GM12892 (cell line): ENCODE data around the gene PPP6R3.

Experiments
- DNase-seq: peaks from one replicate; pipeline ENCODE4 v3.0.0; 2011; ENCODE audit not compliant: insufficient read length
- FAIRE-seq: peaks from 2 replicates; lab custom pipeline; 2011; peaks lifted over from hg19 to GRCh38; lab: Jason Lieb, UNC
- POLR2A ChIP-seq: IDR thresholded peaks from 2 replicates; pipeline ENCODE4 v1.6.1; 2011; ENCODE audit warnings: low read depth, low read length, control low read depth
- POLR2AphosphoS5 ChIP-seq: IDR thresholded peaks from 2 replicates; pipeline ENCODE4 v1.6.1; 2011; ENCODE audit warnings: low read depth, low read length, control low read depth
- TAF1 ChIP-seq: IDR thresholded peaks from 2 replicates; pipeline ENCODE4 v1.6.1; 2011; ENCODE audit warnings: low read depth, mild to moderate bottlenecking, control low read depth, low read length, borderline replicate concordance

The PPP6R3 gene

GRCh38 chr11:68551777-68552176, 91.2 kb downstream of the PPP6R3 start:
- TF ChIP-seq TAF1 = no peak
- no peak for TF ChIP-seq POLR2AphosphoS5
- no peak for TF ChIP-seq POLR2A
- DNase-seq (no peak), FAIRE-seq (no peak)

GRCh38 chr11:68552542-68552941, 92.0 kb downstream of the PPP6R3 start:
- TF ChIP-seq TAF1 (no peak), POLR2AphosphoS5 (no peak), POLR2A (no peak)
- FAIRE-seq (no peak), DNase-seq (no peak)

GRCh38 chr11:68560216-68560615, 99.7 kb downstream of the PPP6R3 start:
- FAIRE-seq (no peak), DNase-seq (no peak)
- TF ChIP-seq POLR2A (no peak), POLR2AphosphoS5 (no peak), TAF1 (no peak)

- no peak for FAIRE-seq
- no peak for DNase-seq
- TF ChIP-seq TAF1 (no peak), POLR2AphosphoS5 (no peak), POLR2A (no peak)
These were observed 102.9 kb downstream of the PPP6R3 start for GRCh38 chr11:68563454-68563853.

GRCh38 chr11:68564261-68564660, 103.7 kb downstream of the PPP6R3 start:
- TF ChIP-seq POLR2A (no peak), TAF1 (no peak), POLR2AphosphoS5 (no peak)
- no peak for DNase-seq
- FAIRE-seq = no peak

- TF ChIP-seq POLR2A = no peak
- no peak for FAIRE-seq
- no peak for DNase-seq
These were observed 105.2 kb downstream of the PPP6R3 start for GRCh38 chr11:68565768-68566167.

- no peak for FAIRE-seq
- no peak for TF ChIP-seq TAF1
- no peak for TF ChIP-seq POLR2A
- no peak for TF ChIP-seq POLR2AphosphoS5
- no peak for DNase-seq
These were observed 107.0 kb downstream of the PPP6R3 start for GRCh38 chr11:68567553-68567952.

- DNase-seq = no peak
- peak; percentile 56 for FAIRE-seq
- TF ChIP-seq POLR2AphosphoS5 (no peak), TAF1 (no peak)
These were observed 108.8 kb downstream of the PPP6R3 start for GRCh38 chr11:68569357-68569756.

GRCh38 chr11:68570691-68571090, 110.1 kb downstream of the PPP6R3 start:
- TF ChIP-seq POLR2A (no peak), POLR2AphosphoS5 (no peak), TAF1 (no peak)
- DNase-seq = no peak
- FAIRE-seq = no peak

- DNase-seq (no peak), FAIRE-seq (no peak)
- no peak for TF ChIP-seq POLR2AphosphoS5
- TF ChIP-seq POLR2A = no peak
- TF ChIP-seq TAF1 = no peak
These were observed 113.8 kb downstream of the PPP6R3 start for GRCh38 chr11:68574308-68574707.

- TF ChIP-seq POLR2AphosphoS5 (no peak), TAF1 (no peak), POLR2A (no peak)
- no peak for FAIRE-seq
These were observed 114.6 kb downstream of the PPP6R3 start for GRCh38 chr11:68575025-68575665.

GRCh38 chr11:68579455-68579854, 118.9 kb downstream of the PPP6R3 start:
- TF ChIP-seq TAF1 (no peak), POLR2A (no peak), POLR2AphosphoS5 (no peak)
- no peak for FAIRE-seq
- DNase-seq = no peak

More at GRCh38 chr11:68575025-68575665, 114.6 kb downstream of the PPP6R3 start:
- DNase-seq = no peak
